ENCODE data around the gene SUN2.
"Not testable (repeated sequence)": the region's sequence is repeated elsewhere in the genome, so short reads cannot be mapped to it uniquely, and the experiment has no call there.

The SUN2 gene

GRCh38 chr22:38755911-38756532 lies at the start of gene SUN2:
Gene SUN2 (minus strand): TSS chr22:38755998. CDS start chr22:38752628, 3,370 bp downstream.
- in situ Hi-C loops (cut with MboI; ENCODE audit: low sequenced_read_pairs) = no loop called here
- Histone ChIP-seq H3K9me3 (no peaks in the 10 kb centered on the region), H3K4me1 (peaks cover 19% of the 10 kb centered on the region), H3K27me3 (ENCODE audit: low read depth) (no peaks in the 10 kb centered on the region), H3K4me3 (peak within 1 kb of the TSS; percentile 56), H3K36me3 (replicated peaks) (peaks cover 16% of the 10 kb centered on the region)
- DNase-seq (ENCODE audit: low spot score in 2 of 2) = peak; percentile 72 to 93

GRCh38 chr22:38805041-38805593 lies 49.3 kb upstream of the SUN2 start:
- H3K27me3 ChIP-seq (ENCODE audit: low read depth) = peaks cover 14% of the 10 kb centered on the region
- H3K4me1 ChIP-seq; in situ Hi-C loops (cut with MboI; ENCODE audit: low sequenced_read_pairs); H3K9me3 ChIP-seq; DNase-seq (ENCODE audit: low spot score in 2 of 2); H3K4me3 ChIP-seq; H3K36me3 ChIP-seq (replicated peaks): not testable (repeated sequence)

- in situ Hi-C loops (cut with MboI; ENCODE audit: low sequenced_read_pairs) = no loop called here
- no peak for DNase-seq (ENCODE audit: low spot score in 2 of 2)
- Histone ChIP-seq H3K4me1 (no peaks in the 10 kb centered on the region), H3K4me3 (no peak overlapping the region), H3K36me3 (replicated peaks) (no peaks in the 10 kb centered on the region), H3K27me3 (ENCODE audit: low read depth) (peaks cover 14% of the 10 kb centered on the region), H3K9me3 (peaks cover 2% of the 10 kb centered on the region; the same call in 1 of the 2 replicates)
These were observed 46.9 kb upstream of the SUN2 start for GRCh38 chr22:38802671-38803121.

GRCh38 chr22:38799265-38800002 lies 43.6 kb upstream of the SUN2 start:
- no peak for DNase-seq (ENCODE audit: low spot score in 2 of 2)
- Histone ChIP-seq H3K4me3 (no peak overlapping the region), H3K27me3 (ENCODE audit: low read depth) (peaks cover 23% of the 10 kb centered on the region), H3K36me3 (replicated peaks) (no peaks in the 10 kb centered on the region), H3K4me1 (no peaks in the 10 kb centered on the region), H3K9me3 (peaks cover 2% of the 10 kb centered on the region; the same call in 1 of the 2 replicates)
- in situ Hi-C loops (cut with MboI; ENCODE audit: low sequenced_read_pairs) = no loop called here

- Histone ChIP-seq H3K9me3 (peaks cover 2% of the 10 kb centered on the region; the same call in 1 of the 2 replicates), H3K27me3 (ENCODE audit: low read depth) (peaks cover 23% of the 10 kb centered on the region), H3K4me1 (peaks cover 3% of the 10 kb centered on the region; the same call in 1 of the 2 replicates), H3K36me3 (replicated peaks) (no peaks in the 10 kb centered on the region), H3K4me3 (no peak overlapping the region)
- in situ Hi-C loops (cut with MboI; ENCODE audit: low sequenced_read_pairs) = no loop called here
- no peak for DNase-seq (ENCODE audit: low spot score in 2 of 2)
These were observed 42.7 kb upstream of the SUN2 start for GRCh38 chr22:38798496-38798895.

- peaks cover 2% of the 10 kb centered on the region; the same call in 1 of the 2 replicates for H3K9me3 ChIP-seq
- no peak overlapping the region for H3K4me3 ChIP-seq
- DNase-seq (ENCODE audit: low spot score in 2 of 2) = no peak
- H3K27me3 ChIP-seq (ENCODE audit: low read depth) = peaks cover 19% of the 10 kb centered on the region
- peaks cover 6% of the 10 kb centered on the region for H3K4me1 ChIP-seq
- in situ Hi-C loops (cut with MboI; ENCODE audit: low sequenced_read_pairs) = no loop called here
- H3K36me3 ChIP-seq (replicated peaks) = no peaks in the 10 kb centered on the region
These were observed 40.6 kb upstream of the SUN2 start for GRCh38 chr22:38796262-38796957.

- no peak for DNase-seq (ENCODE audit: low spot score in 2 of 2)
- H3K27me3 ChIP-seq (ENCODE audit: low read depth) = peaks cover 13% of the 10 kb centered on the region
- H3K4me3 ChIP-seq = no peak overlapping the region
- H3K9me3 ChIP-seq = peaks cover 2% of the 10 kb centered on the region; the same call in 1 of the 2 replicates
- in situ Hi-C loops (cut with MboI; ENCODE audit: low sequenced_read_pairs) = no loop called here
- peaks cover 6% of the 10 kb centered on the region for H3K4me1 ChIP-seq
- H3K36me3 ChIP-seq (replicated peaks) = no peaks in the 10 kb centered on the region
These were observed 39.8 kb upstream of the SUN2 start for GRCh38 chr22:38795569-38795968.

- in situ Hi-C loops (cut with MboI; ENCODE audit: low sequenced_read_pairs) = no loop called here
- Histone ChIP-seq H3K36me3 (replicated peaks) (no peaks in the 10 kb centered on the region), H3K27me3 (ENCODE audit: low read depth) (peaks cover 9% of the 10 kb centered on the region; the same call in 1 of the 2 replicates), H3K4me3 (peak within 1 kb of the TSS; percentile 53), H3K9me3 (no peaks in the 10 kb centered on the region), H3K4me1 (peaks cover 6% of the 10 kb centered on the region)
- DNase-seq (ENCODE audit: low spot score in 2 of 2) = peak; percentile 95 to 96
These were observed 38.1 kb upstream of the SUN2 start, which contains the start of gene DNAL4 for GRCh38 chr22:38793721-38794466. Gene DNAL4 (minus strand): TSS chr22:38794143. CDS start chr22:38782731, 11,412 bp downstream.

GRCh38 chr22:38793317-38793716 lies 37.5 kb upstream of the SUN2 start:
- in situ Hi-C loops (cut with MboI; ENCODE audit: low sequenced_read_pairs) = no loop called here
- no peak for DNase-seq (ENCODE audit: low spot score in 2 of 2)
- Histone ChIP-seq H3K9me3 (no peaks in the 10 kb centered on the region), H3K36me3 (replicated peaks) (no peaks in the 10 kb centered on the region), H3K4me3 (peak overlapping the region; percentile 53), H3K4me1 (peaks cover 6% of the 10 kb centered on the region), H3K27me3 (ENCODE audit: low read depth) (peaks cover 9% of the 10 kb centered on the region; the same call in 1 of the 2 replicates)

- Histone ChIP-seq H3K27me3 (ENCODE audit: low read depth) (peaks cover 9% of the 10 kb centered on the region; the same call in 1 of the 2 replicates), H3K9me3 (no peaks in the 10 kb centered on the region), H3K4me3 (no peak overlapping the region; the same call in 1 of the 2 replicates), H3K36me3 (replicated peaks) (no peaks in the 10 kb centered on the region), H3K4me1 (peaks cover 6% of the 10 kb centered on the region)
- in situ Hi-C loops (cut with MboI; ENCODE audit: low sequenced_read_pairs) = no loop called here
- DNase-seq (ENCODE audit: low spot score in 2 of 2) = no peak
These were observed 37.0 kb upstream of the SUN2 start for GRCh38 chr22:38792833-38793232.

GRCh38 chr22:38789606-38790005 lies 33.8 kb upstream of the SUN2 start:
- no peaks in the 10 kb centered on the region for H3K27me3 ChIP-seq (ENCODE audit: low read depth)
- no peaks in the 10 kb centered on the region for H3K9me3 ChIP-seq
- in situ Hi-C loops (cut with MboI; ENCODE audit: low sequenced_read_pairs) = no loop called here
- no peak overlapping the region for H3K4me3 ChIP-seq
- no peaks in the 10 kb centered on the region for H3K36me3 ChIP-seq (replicated peaks)
- peaks cover 6% of the 10 kb centered on the region for H3K4me1 ChIP-seq
- no peak for DNase-seq (ENCODE audit: low spot score in 2 of 2)

GRCh38 chr22:38788846-38789245 lies 33.0 kb upstream of the SUN2 start:
- Histone ChIP-seq H3K9me3 (no peaks in the 10 kb centered on the region), H3K4me1 (peaks cover 4% of the 10 kb centered on the region; the same call in 1 of the 2 replicates), H3K27me3 (ENCODE audit: low read depth) (no peaks in the 10 kb centered on the region), H3K4me3 (no peak overlapping the region), H3K36me3 (replicated peaks) (no peaks in the 10 kb centered on the region)
- no peak for DNase-seq (ENCODE audit: low spot score in 2 of 2)
- in situ Hi-C loops (cut with MboI; ENCODE audit: low sequenced_read_pairs) = no loop called here

Data from HAP-1 (cell line).